Activated CD4-positive, alpha-beta T cell treated with anti-CD3 and anti-CD28 coated beads, Interleukin-2, amount 50 U/mL, for 4 hours (primary cell): ENCODE data around the gene RPS6KB2.
"Not testable (repeated sequence)": the region's sequence is repeated elsewhere in the genome, so short reads cannot be mapped to it uniquely, and the experiment has no call there.

Source experiments
- DNase-seq, 2 experiments: peaks; one replicate each; pipeline ENCODE4 v3.0.0-alpha.2; 2020

The RPS6KB2 gene

DNA sequence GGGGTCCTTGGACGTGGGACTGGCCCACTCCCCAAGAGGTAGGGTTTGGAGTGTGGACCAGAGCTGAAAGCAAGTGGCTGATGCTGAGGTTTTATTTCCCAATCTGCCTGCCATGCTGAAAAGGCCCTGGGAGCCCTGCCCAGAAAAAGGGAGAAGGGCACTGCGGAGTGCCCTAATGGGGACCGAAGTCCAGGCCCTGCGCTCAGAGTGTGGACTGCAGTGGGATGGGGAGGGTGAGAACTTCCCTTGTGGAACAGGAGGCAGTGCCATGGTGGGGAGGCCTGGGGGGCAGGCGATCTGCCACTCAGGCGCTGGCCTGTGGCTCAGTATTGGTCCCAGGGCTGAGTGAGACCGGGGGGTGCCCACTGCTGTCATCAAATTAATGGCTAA lies 19.9 kb downstream of the RPS6KB2 start:
- DNase-seq = no peak

DNA sequence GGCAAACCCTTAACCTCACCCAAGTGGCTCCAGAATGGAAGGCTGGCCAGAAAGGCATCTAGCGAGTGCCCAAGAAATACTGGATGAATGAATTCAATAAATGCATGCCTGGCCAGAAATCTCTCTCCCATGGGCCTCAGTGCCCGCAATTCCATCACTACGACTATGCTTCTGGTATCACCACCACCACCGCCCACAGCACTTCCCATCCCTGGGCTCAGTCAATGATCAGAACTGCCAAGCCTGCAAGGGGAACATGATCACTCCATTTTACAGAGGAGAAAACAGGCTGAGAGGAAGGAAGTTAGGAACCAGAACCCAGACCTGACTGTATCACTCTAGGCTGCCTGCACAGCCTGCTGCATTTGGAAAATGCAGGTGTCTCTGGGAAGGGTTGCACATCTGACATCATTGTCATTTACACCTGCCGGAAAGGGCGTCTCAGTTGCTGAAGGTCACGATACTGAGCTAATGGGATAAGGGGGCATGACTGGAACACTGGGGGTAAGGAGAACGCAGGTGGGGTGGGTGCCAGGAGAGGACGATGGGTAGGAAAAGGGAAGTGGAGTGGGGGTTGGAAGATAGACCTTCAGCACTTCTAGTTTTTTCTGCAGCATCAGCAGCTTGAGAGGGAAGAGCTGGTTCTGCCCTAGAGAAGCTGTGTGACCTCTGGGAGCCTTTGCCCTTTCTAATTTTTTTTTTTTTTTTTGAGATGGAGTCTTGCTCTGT lies 21.0 kb downstream of the RPS6KB2 start:
- DNase-seq = no peak

DNA sequence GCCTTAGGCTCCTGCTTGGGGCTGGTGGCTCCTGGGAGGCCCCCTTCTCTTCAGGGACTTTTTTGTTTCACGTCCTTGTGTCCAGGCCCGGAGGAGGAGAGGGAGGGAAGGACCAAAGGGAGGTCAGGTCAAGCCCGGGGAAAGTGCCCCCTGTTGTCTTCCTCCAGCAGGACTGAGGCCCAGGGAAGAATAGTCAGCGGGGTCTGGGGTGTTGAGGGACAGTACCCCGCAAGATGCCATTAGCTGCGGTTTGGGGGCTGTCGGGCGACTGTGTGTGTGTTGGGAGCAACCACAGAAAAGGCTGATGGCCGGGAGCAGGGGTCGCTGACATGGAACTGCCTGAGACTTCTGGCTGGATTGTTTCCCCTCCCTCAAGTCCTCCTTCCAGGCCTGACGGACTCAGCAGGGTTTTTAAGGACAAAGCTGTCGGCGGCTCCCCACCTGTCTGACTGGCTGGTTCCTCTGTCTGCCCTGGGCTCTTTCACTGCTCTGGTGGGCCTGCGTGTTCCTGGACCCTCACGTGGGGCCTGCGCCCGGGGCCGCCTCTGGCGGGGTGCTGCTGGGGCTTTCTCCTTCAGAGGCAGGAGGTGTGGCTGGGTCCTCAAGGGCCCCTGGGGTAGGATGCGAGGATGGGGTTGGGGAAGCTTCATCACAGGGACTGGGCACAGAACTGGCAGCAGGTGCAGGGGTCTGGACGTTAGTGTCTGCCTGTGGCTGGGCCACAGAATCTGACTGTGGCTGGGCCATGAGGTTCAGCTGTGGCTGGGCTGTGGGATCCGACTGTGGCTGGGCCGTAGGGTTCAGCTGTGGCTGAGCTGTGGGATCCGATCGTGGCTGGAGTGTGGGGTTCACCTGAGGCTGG lies 22.7 kb downstream of the RPS6KB2 start:
- no peak for DNase-seq

DNA sequence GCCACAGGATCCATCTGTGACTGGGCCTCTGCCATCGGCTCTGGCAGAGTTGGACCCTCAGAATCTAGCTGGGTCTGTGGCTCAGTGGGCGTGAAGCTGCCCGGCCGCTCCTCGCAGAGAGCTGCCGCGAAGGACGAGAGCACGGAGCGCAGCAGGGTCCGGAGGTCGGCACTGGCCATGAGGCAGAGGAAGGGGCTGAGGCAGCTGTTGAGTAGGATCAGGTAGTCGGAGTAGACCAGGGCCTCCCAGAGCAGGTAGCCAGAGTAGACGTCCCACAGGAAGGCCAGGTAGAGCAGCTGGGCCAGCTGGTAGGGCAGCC lies 23.3 kb downstream of the RPS6KB2 start:
- no peak for DNase-seq

DNA sequence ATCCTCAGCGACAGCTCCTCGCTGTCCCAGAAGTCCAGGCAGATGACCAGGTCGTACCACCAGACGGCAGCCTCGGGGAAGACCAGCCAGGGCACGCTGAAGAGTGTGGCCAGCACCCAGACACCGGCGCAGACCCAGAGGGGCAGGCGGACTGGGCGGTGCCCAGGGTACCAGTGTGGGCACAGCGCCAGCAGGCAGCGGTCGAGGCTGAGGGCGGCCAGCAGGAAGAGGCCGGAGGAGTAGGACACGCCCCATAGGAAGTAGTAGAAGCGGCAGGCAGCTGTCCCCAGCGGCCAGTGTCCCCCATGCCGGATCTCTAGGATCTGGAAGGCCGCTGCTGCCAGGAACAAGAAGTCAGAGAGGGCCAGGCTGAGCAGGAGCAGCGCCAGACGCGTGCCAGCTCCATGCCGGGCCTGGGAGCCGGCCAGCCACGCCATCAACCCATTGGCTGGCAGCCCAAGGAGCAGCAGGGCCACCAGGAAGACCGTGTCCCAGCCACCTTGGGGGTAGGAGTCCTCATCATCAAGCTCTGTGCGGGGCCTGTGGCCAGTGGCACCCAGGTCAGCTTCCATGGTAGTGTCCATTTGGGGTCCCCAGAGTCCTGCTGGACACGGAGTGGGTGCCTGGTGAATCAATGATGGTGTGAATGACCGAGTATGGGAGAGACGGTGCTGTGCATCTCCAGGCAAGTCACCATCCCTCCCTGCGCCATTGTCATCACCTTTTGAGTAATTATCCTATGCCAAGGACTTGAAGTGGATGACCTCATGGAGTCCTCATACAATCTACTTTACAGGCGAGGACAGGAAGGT lies 24.1 kb downstream of the RPS6KB2 start, which contains the start of gene GPR152:
Gene GPR152 (minus strand): TSS at position 589 of the 812 bp plus-strand sequence. CDS start 5 bp downstream, at position 584.
- DNase-seq = no peak

DNA sequence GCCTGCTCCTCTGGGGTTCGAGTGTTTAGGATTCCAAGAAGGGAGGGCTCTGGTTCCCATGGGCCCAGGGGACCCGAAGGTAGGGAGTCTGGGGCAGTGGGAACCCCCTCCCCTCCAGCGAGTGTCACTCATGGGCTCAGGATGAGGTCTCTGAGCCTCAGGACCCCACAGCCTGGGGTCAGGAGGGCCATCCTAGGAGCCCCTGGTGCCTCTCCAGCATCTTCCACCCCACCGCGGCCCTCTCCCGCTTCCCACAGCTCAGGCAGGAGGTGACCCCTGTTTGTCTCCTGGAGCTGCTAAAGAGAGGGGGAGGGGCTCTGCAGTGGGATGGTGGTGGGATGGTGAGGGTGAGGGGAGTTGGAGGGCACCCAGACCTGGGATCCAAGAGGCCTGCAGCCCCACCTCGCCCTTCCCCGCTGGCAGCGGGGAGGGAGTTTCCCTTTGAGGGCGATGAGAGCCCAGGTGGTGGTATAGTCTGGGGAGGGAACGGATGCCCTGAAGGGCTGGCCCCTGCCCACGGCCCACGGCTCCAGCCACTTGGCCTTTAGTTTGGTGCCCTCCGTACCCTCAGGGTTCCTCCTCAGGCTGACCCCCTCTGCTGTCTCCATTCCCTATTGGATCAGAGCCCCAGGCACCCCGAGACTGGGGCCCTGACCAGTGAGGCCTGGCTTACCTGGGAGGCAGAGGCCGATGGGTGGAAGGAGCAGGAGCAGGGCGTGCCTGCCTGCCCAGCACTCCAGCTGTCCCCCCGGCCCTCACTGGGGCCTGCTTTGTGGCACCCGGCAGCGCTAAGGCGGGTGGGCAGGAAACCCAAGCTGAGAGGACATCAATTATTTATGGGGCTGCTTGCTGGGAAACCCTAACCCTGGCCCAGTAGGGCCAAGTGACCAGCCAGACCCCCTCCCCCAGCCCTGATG lies 25.8 kb downstream of the RPS6KB2 start:
- DNase-seq = no peak

DNA sequence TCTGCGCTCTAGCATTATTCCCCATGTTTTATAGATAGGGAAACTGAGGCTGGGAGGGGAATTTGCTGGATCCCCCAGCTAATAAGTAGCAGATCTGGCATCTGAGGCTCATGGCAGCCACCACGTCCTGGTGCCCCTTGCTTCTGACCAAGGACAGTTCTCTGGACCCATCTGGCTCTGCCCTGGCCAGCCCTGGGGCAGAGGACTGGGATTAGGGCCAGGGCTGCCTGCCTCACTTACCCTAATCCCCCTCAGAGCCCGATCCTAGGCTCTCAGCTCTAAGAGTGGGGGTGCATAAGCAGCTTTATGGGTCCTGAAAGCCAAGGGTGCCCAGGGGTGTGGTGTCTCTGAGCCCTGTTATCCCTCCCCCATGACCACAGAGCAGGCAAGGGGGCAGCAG lies 26.8 kb downstream of the RPS6KB2 start, which contains the start of gene CABP4:
Gene CABP4 (plus strand): TSS at position 301 of the 400 bp plus-strand sequence. CDS start 70 bp downstream, at position 371.
- no peak for DNase-seq

DNA sequence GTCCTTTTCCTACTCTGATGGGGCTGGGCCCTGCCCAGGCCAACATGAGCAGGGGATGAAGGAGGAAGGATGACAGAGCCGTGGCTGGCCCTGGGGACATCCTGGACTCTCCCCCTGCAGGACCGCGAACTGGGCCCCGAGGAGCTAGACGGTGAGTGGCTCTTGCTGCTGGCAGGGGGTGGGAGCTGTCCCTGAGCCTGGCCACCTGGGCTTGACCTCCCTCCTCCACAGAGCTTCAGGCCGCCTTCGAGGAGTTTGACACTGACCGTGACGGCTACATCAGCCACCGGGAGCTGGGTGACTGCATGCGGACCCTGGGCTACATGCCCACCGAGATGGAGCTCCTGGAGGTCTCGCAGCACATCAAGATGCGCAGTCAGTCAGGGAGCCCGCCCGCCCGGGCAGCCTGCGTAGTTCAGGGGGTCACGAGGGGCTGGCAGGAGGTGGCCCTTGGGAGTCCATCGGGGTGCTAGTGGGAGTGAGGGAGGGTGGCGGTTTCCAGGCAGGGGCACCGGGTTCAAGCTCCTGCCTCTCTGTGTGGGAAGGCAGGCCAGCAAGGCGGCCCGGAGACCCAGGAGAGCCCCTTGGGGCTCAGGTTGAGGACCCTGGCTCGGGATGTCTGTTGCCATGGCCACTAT lies 27.9 kb downstream of the RPS6KB2 start:
- DNase-seq = no peak

DNA sequence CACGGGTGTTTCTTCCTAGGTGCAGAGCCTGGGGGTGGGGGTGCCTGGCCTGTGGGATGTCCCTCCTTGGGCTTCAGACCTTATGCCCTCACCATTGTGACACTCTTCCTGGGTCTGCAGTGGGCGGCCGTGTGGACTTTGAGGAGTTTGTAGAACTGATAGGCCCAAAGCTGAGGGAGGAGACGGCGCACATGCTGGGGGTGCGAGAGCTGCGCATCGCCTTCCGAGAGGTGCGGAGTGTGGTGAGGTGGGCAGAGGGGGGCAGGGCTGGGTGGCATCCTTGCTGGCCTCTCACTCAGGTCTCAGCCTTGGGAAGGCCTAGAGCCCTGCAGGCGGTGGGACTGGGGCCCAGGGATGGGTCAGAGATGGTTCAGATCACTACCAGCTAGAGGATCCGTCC lies 29.2 kb downstream of the RPS6KB2 start:
- no peak for DNase-seq

DNA sequence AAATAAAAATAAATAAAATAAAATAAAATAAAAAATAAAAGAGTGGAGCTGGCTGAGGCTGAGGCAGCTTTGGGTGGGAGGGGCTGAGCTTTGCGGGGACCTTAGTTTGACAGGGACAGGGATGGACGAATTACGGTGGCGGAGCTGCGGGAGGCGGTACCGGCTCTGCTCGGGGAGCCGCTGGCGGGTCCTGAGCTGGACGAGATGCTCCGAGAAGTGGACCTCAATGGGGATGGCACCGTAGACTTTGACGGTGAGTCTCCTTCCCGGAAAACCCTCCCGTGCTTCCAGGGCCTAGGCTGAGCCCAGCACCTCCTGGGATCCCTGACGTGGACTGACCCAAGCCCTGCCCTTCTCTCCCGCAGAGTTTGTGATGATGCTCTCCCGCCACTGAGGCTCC lies 30.0 kb downstream of the RPS6KB2 start:
- DNase-seq = no peak

DNA sequence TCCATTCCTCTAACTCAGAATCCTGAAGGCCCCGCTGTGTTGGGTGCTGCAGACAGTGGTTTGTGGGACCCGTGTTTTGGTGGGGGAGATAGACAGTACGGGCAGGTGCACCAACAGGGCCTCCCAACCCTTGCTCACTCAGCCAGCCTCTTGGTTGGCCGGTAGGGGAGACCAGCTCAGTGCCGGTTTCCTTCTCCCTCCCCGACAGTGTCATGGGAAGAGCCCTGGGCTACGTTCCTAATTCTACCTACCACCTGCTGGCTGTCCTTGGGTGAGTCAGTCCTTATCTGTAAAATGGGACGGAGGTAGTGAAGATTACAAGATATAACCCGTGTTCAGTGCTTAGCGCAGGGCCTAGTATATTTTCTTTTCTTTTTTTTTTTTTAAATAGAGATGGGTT lies 34.9 kb downstream of the RPS6KB2 start:
- no peak for DNase-seq

DNA sequence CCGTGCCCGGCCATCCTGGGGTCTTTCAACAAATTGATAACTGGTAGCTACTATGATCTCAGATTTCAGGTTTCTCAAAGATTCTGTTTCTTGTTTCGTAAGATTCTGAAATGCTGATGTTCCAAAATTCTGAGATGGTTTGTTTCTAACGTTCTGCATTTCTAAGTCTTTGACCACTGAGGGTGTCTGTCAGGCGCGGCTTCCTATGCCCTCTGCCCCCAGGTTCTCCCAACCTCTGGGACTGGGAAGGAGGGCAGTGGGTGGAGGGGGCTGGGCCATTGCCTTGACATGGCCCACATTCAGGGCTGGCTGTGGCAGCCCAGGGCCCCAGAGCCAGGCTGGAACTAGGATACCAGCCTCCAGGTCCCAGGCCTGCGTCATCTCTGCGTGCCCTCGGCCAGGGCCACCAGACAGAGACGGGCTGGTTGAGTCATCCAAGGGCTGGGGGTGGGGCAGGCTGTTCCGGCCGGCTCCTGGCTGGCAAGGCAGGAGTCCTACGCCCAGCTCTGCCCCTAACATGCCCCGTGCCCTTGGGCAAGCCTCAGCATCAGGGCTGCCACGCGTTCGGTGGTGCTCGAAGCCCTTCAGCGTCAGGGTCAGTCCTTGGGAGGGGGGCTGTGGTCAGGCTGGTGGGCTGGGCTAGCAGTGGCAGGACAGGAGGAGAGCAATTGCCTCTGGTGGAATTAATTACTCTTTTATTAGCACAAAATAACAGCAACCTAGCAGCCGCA lies 35.6 kb downstream of the RPS6KB2 start:
- no peak for DNase-seq

DNA sequence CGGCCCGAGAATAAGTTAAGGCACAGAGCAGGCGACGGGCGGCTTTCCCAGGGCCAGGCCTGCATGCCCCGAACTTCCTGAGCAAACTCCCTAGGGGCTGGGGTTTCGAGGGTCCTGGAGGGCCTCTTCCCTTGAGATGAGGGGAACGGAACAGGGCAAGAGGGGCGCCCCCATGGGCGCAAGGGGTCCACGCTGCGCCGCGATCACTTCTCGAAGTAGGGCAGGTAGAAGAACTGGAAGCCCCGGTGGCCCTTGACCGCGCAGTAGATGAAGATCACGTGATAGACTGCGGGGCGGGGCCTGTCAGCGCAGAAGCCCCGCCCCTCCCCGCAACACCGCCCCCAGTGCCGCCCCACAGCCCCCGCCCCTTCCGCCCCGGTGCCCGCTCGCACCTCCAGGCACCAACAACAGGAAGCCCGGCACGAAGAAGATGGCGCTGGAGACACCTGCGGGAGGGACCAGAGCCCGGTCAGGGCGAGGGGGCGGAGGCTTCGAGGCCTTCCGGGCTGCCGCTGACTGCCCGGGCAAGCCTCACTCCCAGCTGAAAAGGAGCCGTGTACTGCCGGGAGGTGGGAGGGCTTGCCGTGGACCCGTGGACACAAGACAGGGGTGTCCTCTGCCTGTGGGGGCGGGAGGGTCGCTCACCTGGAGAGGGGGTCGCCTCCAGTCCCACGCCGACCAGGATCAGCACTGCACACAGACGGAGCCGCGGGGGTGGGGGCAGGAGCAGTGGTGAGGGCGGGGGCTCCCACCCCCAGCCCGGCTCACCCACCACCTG lies 36.3 kb downstream of the RPS6KB2 start:
- peak; percentile 85 to 89 for DNase-seq

DNA sequence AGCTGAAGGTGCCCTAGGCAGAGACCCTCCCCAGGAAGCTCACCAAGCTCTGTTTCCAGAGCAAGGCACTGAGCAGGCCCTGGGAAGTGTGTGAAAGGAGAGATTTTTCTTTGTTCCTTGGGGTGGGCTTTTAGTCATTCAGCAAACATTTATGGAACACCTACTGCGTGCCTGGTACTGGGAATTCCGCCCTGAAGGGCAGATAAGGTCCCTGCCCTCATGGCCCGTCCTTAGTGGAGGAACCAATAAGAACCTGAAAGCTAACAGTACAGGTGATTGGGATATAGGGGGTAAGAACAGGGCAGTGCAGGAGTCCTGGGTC lies 36.9 kb downstream of the RPS6KB2 start:
- DNase-seq = no peak

DNA sequence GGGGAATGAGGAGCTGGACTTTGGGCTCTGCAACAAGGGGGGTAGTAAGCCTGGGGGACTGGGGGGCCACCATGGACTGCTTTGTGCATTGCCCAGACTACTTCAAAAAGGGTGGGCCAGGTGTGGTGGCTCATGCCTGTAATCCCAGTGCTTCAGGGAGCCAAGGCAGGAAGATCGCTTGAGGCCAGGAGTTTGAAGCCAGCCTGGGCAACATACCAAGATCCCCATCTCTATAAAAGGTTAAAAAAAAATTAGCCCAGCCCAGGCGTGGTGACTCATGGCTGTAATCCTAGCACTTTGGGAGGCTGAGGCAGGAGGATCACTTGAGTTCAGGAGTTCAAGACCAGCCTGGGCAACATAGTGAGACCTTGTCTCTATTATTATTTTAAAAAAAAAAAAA lies 37.2 kb downstream of the RPS6KB2 start:
- not testable (repeated sequence) for DNase-seq

DNA sequence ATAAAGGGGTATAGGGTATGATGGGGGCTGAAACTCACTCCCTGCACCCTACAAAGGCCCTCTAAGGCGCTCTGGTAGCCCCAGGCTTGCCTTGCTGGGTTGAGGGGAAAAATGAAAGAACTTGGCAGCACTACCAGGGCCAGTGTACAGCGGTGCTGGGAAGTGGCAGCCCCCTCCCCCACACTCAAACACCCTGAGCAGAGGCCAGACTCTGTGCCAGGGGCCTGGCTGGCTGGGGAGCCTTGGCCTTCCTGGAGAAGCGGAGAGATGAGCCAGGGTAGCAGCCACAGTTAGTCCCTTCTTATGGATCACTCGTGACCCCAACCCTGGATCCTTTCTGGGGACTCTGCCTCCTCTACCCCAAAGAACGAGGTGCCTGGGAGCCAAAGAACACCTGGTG lies 38.1 kb downstream of the RPS6KB2 start:
- DNase-seq = no peak

DNA sequence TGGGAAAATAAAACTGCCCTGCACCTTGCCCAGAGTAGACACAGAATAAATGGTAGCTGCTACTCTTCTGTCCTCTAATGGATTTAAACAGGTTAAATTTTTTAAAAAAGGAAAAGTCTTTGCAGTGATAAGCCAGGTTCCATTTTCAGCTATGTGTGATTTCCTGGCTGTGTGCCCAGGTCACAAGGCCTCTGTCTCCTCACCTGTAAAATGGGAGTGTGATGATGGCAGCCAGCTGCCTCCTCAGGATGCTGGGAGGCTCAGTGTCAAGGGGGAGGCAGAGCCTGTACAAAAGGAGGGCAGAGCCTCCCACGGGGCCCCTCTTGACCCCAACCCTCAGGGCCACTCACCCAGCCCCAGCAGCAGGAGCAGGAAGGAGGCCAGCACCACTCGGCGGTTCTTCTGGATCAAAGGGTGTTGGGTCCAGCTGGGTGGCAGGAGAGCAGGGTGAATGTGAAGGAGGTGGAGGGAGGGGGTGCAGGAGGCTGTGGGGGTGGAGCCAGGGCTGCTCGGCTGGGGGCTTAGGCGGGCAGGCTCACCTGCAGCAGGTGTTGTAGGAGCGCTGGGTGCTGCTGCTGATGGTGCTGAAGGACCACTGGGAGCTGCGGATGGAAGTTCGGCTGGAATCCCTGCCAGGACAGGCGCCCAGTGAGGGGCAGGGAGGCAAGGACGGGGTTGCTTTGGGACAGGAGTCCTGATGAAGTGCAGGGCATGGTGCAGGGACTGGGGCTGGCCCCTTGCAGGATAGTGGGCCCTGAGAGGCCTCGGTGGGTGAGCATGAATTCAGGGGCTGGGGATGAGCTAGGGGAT lies 38.9 kb downstream of the RPS6KB2 start:
- DNase-seq = no peak

DNA sequence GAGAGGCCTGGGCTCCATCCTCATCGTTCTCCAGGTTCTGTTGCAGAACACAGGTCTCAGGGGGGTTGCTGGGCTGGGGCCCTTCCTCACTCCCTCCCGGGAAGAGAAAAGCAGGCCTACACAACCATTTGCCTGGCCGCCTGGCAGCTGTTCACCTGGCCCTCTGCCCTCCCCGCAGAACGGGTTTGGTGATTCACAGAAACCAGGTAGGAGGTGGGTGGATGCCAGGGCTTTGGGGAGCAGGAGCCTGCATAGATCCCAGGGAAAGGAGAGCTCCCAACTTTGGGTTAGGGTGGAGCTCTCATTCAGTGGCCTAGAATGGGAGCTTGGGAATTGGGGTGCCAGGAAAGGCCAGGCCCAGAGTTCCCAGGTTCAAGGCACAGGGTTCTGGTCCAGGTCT lies 39.8 kb downstream of the RPS6KB2 start:
- no peak for DNase-seq

DNA sequence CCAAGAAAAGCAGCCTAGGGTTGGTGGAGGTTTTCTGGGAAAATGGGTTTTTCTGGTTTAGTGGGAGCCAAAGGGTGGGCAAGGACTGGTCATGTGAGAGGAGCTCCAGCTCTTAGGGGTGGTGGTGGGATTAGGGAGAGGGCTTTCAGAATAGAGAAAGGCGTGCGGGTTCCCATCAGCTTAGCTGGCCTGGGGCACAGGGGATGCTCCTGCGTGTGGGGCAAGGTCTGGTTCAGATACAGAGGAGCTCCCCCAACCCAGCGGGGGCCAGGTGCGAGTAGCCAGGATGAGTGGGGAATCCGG lies 40.1 kb downstream of the RPS6KB2 start:
- no peak for DNase-seq
